Mucosa of descending colon (tissue), 3 donors: ENCODE data around the gene CD40. TPM values are rescaled to one million over a fixed set of nuclear protein-coding genes. Genes with fewer than 3 reads are reported as not detected.

Source experiments
- ATAC-seq: fragments of 200-7000 bp; cut with Tn5 transposase; one replicate; pipeline ENCODE4 v1.9.1; 2020; ENCODE audit warnings: mild to moderate bottlenecking, moderate library complexity
- DNase-seq, 3 donors: peaks; one replicate each; pipeline ENCODE4 v3.0.0-alpha.2; 2020
- H3K36me3 ChIP-seq: fragments of 200-600 bp; one replicate; pipeline ENCODE4 v1.8.0; 2021; ENCODE audit warnings: low read depth, mild to moderate bottlenecking
- H3K4me1 ChIP-seq: fragments of 200-600 bp; one replicate; pipeline ENCODE4 v1.8.0; 2021; ENCODE audit warnings: low read depth, mild to moderate bottlenecking
- H3K4me3 ChIP-seq: fragments of 200-600 bp; one replicate; pipeline ENCODE4 v1.8.0; 2021; ENCODE audit warnings: mild to moderate bottlenecking
- H3K9me3 ChIP-seq: fragments of 200-600 bp; one replicate; pipeline ENCODE4 v1.8.0; 2021; ENCODE audit warnings: mild to moderate bottlenecking
- CTCF ChIP-seq: fragments of 200-600 bp; IDR thresholded peaks from one replicate; pipeline ENCODE4 v1.8.0; 2022; ENCODE audit warnings: antibody characterized with exemption, mild to moderate bottlenecking
- intact Hi-C, 2 donors: fragments of 100-400 bp; cut with DNase I in 1 of 2; cut with micrococcal nuclease in 1 of 2; formaldehyde crosslinking; loops; one replicate each; pipeline versions ENCODE4 v1.11.0 to v1.11.1; 2022; cut with DNase I, micrococcal nuclease
- total RNA-seq, 3 donors: library from RNA; stranded (reverse); fragmentation: NEBNext Ultra II Directional in 2 of 3; extraction: Animal tissue kit (Norgen Biotek cat#: 25700) in 2 of 3; gene quantifications; one replicate each; pipeline versions ENCODE4 v1.2.1 to v1.2.4, GENCODE V29; 2021 to 2023
- donor health status: DM: no; HTN: no; CAD: no; lungs with moderate emphysema.
- donor health status: DM: no; HTN: no; CAD: no.
- donor health status: DM: no; HTN: yes; CAD: no.

Gene CD40
- total RNA-seq, 3 donors from 2014 or later = 2.8 to 10.0 (median 6.0) TPM

GRCh38 chr20:46177768-46178167, 59.7 kb downstream of the CD40 start:
- intact Hi-C loops = loop anchor here (10.0 kb wide), 1 partner anchor 153 kb away; the partner anchor contains the start of gene SLC12A5 (in 2 of the 2)

GRCh38 chr20:46178891-46179290, 60.8 kb downstream of the CD40 start:
- Histone ChIP-seq H3K4me1 (no peaks in the 10 kb centered on the region), H3K9me3 (no peaks in the 10 kb centered on the region), H3K4me3 (no peak overlapping the region), H3K36me3 (no peaks in the 10 kb centered on the region)
- TF ChIP-seq CTCF = no peak
- ATAC-seq (no peak), DNase-seq (no peak)
- intact Hi-C loops = loop anchor here (10.0 kb wide), 1 partner anchor 154 kb away; the partner anchor contains the start of gene SLC12A5 (in 2 of the 2)

More at GRCh38 chr20:46177768-46178167, 59.7 kb downstream of the CD40 start:
- Histone ChIP-seq H3K4me3 (no peak overlapping the region), H3K9me3 (no peaks in the 10 kb centered on the region), H3K36me3 (no peaks in the 10 kb centered on the region), H3K4me1 (no peaks in the 10 kb centered on the region)
- DNase-seq (no peak), ATAC-seq (no peak)
- no peak for TF ChIP-seq CTCF

Other genes with a start within 250 kb of the CD40 start
- 10 to 100 TPM; 11.3 to 12.6 (median 12.4) TPM for gene ZSWIM1, start 237.1 kb upstream of the CD40 start, total RNA-seq
- gene SPATA25, start 230.7 kb upstream of the CD40 start, total RNA-seq = 1 to 10 TPM; 3.9 to 6.0 (median 4.1) TPM
- 1 to 10 TPM; 4.2 to 9.1 (median 8.5) TPM for gene NEURL2, start 227.1 kb upstream of the CD40 start, total RNA-seq
- gene CTSA, start 227.0 kb upstream of the CD40 start, total RNA-seq = 100 to 1,000 TPM; 292 to 542 (median 436) TPM
- 100 to 1,000 TPM in 2 of 3 donors, 10 to 100 TPM in 1; 15.0 to 141 (median 111) TPM for gene PLTP, start 206.2 kb upstream of the CD40 start, total RNA-seq
- 10 to 100 TPM; 29.2 to 37.8 (median 35.1) TPM for gene PCIF1, start 183.6 kb upstream of the CD40 start, total RNA-seq
- gene ZNF335, start 146.1 kb upstream of the CD40 start, total RNA-seq = 10 to 100 TPM; 19.1 to 22.7 (median 20.1) TPM
- gene MMP9, start 109.4 kb upstream of the CD40 start, total RNA-seq = 1 to 10 TPM in 2 of 3 donors, under 1 TPM in 1; 0.52 to 6.7 (median 1.2) TPM
- gene SLC12A5, start 89.1 kb upstream of the CD40 start, total RNA-seq = 1 to 10 TPM in 1 of 3 donors, not detected in 2; 2.5 TPM
- 10 to 100 TPM; 23.7 to 36.6 (median 24.2) TPM for gene NCOA5, start 28.4 kb upstream of the CD40 start, total RNA-seq
- under 1 TPM; 0.13 to 0.32 (median 0.19) TPM for gene CDH22, start 190.2 kb downstream of the CD40 start, total RNA-seq